GM12878 (cell line): Measurements from ENCODE around the gene KIF12. TPM values are rescaled to one million over a fixed set of nuclear protein-coding genes. Genes with fewer than 3 reads are reported as not detected.

ENCODE experiments used
- ATAC-seq: fragments of 200-7000 bp; cut with Tn5 transposase; 3 replicates; pipeline ENCODE4 v1.9.1; 2020; ENCODE audit warnings: mild to moderate bottlenecking, moderate library complexity
- BruUV-seq: library from RNA; stranded (reverse); fragments of 400-500 nt; replicated peaks from 2 replicates; lab custom pipeline; 2021; lab: Mats Ljungman, UMichigan
- CTCF ChIA-PET: fragments of 300-600 bp; sonication (Branson Sonifier 250); formaldehyde crosslinking; extraction: SDS; loops from one replicate; lab custom pipeline; 2021; ENCODE audit warnings: inconsistent platforms; lab: Yijun Ruan, JAX
- POLR2A ChIA-PET: fragments of 350-600 bp; formaldehyde crosslinking; extraction: SDS; loops from one replicate; lab custom pipeline; 2021; ENCODE audit warnings: inconsistent platforms; lab: Charles Lee
- RAD21 ChIA-PET: fragments of 300-600 bp; sonication (Branson Sonifier 250); formaldehyde crosslinking; loops from one replicate; lab custom pipeline; 2023; ENCODE audit warnings: antibody characterized with exemption; ENCODE audit not compliant: unreplicated experiment; lab: Charles Lee
- SMC1A ChIA-PET: fragments of 300-600 bp; sonication (Branson Sonifier 250); formaldehyde crosslinking; loops from one replicate; lab custom pipeline; 2023; ENCODE audit not compliant: unreplicated experiment, uncharacterized antibody; lab: Charles Lee
- DNase-seq: peaks from one replicate; pipeline ENCODE4 v3.0.0-alpha.2; 2011; ENCODE audit warnings: low read depth, low spot score
- FAIRE-seq: peaks from 3 replicates; lab custom pipeline; 2011; peaks lifted over from hg19 to GRCh38; lab: Jason Lieb, UNC
- H2AFZ ChIP-seq: 2 replicates; pipeline ENCODE4 v1.6.0; 2011; ENCODE audit warnings: low read depth, low read length, control low read depth; ENCODE audit not compliant: control insufficient read depth
- H3K27ac ChIP-seq: 2 replicates; pipeline ENCODE4 v1.5.1; 2011; ENCODE audit warnings: control low read depth; ENCODE audit not compliant: control insufficient read depth, insufficient read depth
- H3K27me3 ChIP-seq, 2 experiments: replicated peaks in 1 of 2; 2 replicates each; pipeline versions ENCODE4 v1.6.0 to v1.6.1; 2011; ENCODE audit warnings: low read length in 1 of 2; ENCODE audit not compliant: control insufficient read depth in 2 of 2, insufficient read depth in 2 of 2
- H3K36me3 ChIP-seq, 2 experiments: 2 replicates each; pipeline ENCODE4 v1.5.1; 2011; ENCODE audit warnings: low read length in 1 of 2; ENCODE audit not compliant: control insufficient read depth in 2 of 2, insufficient read depth in 2 of 2
- H3K4me1 ChIP-seq: 2 replicates; pipeline ENCODE4 v1.6.1; 2011; ENCODE audit warnings: mild to moderate bottlenecking, low read length, moderate library complexity, mixed read lengths; ENCODE audit not compliant: control insufficient read depth, insufficient read depth
- H3K4me2 ChIP-seq: 2 replicates; pipeline ENCODE4 v1.6.0; 2011; ENCODE audit warnings: control low read depth; ENCODE audit not compliant: control insufficient read depth, insufficient read depth
- H3K4me3 ChIP-seq: fragments of 200-600 bp; sonication (generic); 2 replicates; pipeline ENCODE4 v1.5.1; 2016
- H3K79me2 ChIP-seq: 2 replicates; pipeline ENCODE4 v1.6.0; 2011; ENCODE audit warnings: low read length; ENCODE audit not compliant: control insufficient read depth, insufficient read depth
- H3K9ac ChIP-seq: 2 replicates; pipeline ENCODE4 v1.8.0; 2011; ENCODE audit warnings: low read length, control low read depth, mixed read lengths; ENCODE audit not compliant: control insufficient read depth, insufficient read depth
- H3K9me3 ChIP-seq: replicated peaks from 3 replicates; pipeline ENCODE4 v1.5.1; 2011; ENCODE audit warnings: mild to moderate bottlenecking, low read length; ENCODE audit not compliant: control insufficient read depth, insufficient read depth
- H4K20me1 ChIP-seq: 2 replicates; pipeline ENCODE4 v1.6.0; 2011; ENCODE audit not compliant: control insufficient read depth, insufficient read depth
- BCL11A ChIP-seq: IDR thresholded peaks from 2 replicates; pipeline ENCODE4 v1.6.1; 2011; ENCODE audit warnings: low read depth, low read length
- CBX5 ChIP-seq: sonication (generic); IDR thresholded peaks from 2 replicates; pipeline ENCODE4 v1.6.1; 2016; ENCODE audit warnings: low read depth, moderate library complexity, mild to moderate bottlenecking, inconsistent platforms
- NFXL1 ChIP-seq: fragments of 450-650 bp; IDR thresholded peaks from 2 replicates; pipeline ENCODE4 v1.6.1; 2017; ENCODE audit warnings: antibody characterized with exemption, mild to moderate bottlenecking, borderline replicate concordance
- SP1 ChIP-seq: IDR thresholded peaks from one replicate; pipeline ENCODE4 v1.6.1; 2011; ENCODE audit warnings: low read depth, low read length
- TCF12 ChIP-seq: IDR thresholded peaks from 2 replicates; pipeline ENCODE4 v1.6.1; 2011; ENCODE audit warnings: low read depth, mild to moderate bottlenecking, low read length
- WGBS: methylation state at CpG from one replicate; pipeline ENCODE4 v1.1.6; 2016; ENCODE audit warnings: low lambda C conversion rate; ENCODE audit not compliant: insufficient replicate concordance, insufficient coverage; ENCODE audit errors: missing lambda C conversion rate; 5-methylcytosine and 5-hydroxymethylcytosine counted together
- in situ Hi-C: fragments of 300-500 bp; cut with MboI; formaldehyde crosslinking; loops from 9 replicates; pipeline ENCODE4 v1.14.3; 2018; ENCODE audit warnings: mixed read lengths
- intact Hi-C: fragments of 100-400 bp; cut with micrococcal nuclease; formaldehyde crosslinking; loops from one replicate; pipeline ENCODE4 v1.14.2; 2022; ENCODE audit not compliant: unreplicated experiment
- polyA plus RNA-seq, 11 experiments: library from polyadenylated mRNA; depleted of rRNA in 4 of 11; unstranded in 6 of 11; stranded (reverse) in 5 of 11; fragments of >200 nt; fragmentation: Nextera tagmentation in 4 of 11; fragmentation: Illumina TruSeq in 1 of 11; extraction: Ambion mirVana in 4 of 11; extraction: Trizol in 1 of 11; gene quantifications; 1 replicate in 1 of 11; 2 replicates in 10 of 11; pipeline versions ENCODE4 v1.2.1 to v1.2.3, GENCODE V29; 2011 to 2016; ENCODE audit warnings: inconsistent platforms in 2 of 11, missing spikeins in 2 of 11, low read depth in 1 of 11
- total RNA-seq, 4 experiments: library from RNA; depleted of rRNA in 3 of 4; stranded (reverse); fragments of >200 nt in 3 of 4; fragmentation: Illumina TruSeq in 1 of 4; extraction: Trizol in 1 of 4; gene quantifications; 2 replicates each; pipeline versions ENCODE4 v1.2.1 to v1.2.3, GENCODE V29; 2013 to 2021

The KIF12 gene
- total and polyA plus RNA-seq, 10 of the 15 experiments (the other 5 are each of a cell fraction or from before 2014, with no cell fraction given): not detected

GRCh38 chr9:114105236-114105635, 6.1 kb upstream of the KIF12 start:
- Histone ChIP-seq H2AFZ (no peak overlapping the region), H4K20me1 (no peaks in the 10 kb centered on the region), H3K27me3 (no peaks in the 10 kb centered on the region; a peak in 1 of 4 replicates), H3K27ac (no peak overlapping the region), H3K36me3 (no peaks in the 10 kb centered on the region), H3K4me3 (no peak overlapping the region), H3K4me1 (no peaks in the 10 kb centered on the region; the same call in 1 of the 2 replicates), H3K9me3 (no peaks in the 10 kb centered on the region), H3K9ac (no peak overlapping the region), H3K4me2 (no peak overlapping the region), H3K79me2 (no peaks in the 10 kb centered on the region)
- ChIA-PET RAD21 (no interaction called here), POLR2A (interaction anchor here (0.5 kb wide), 1 partner anchor 188 kb away, joined by 3 read pairs; no protein-coding TSS in a partner anchor), SMC1A (interaction anchor here (1.1 kb wide), 1 partner anchor 174 kb away, joined by 4 read pairs; no protein-coding TSS in a partner anchor), CTCF (interaction anchor here (0.6 to 3.9 kb wide), 2 partner anchors 11 to 78 kb away, joined by 3 to 16 read pairs; no protein-coding TSS in a partner anchor)
- FAIRE-seq (no peak), ATAC-seq (no peak), DNase-seq (no peak)
- TF ChIP-seq TCF12: no peak
- TF ChIP-seq NFXL1: no peak
- no peak for TF ChIP-seq BCL11A
- no TSS peak for BruUV-seq
- intact Hi-C loops (no loop called here), in situ Hi-C loops (no loop called here)
- 42% methylated on average over 5 of the region's 5 CpGs for WGBS

GRCh38 chr9:114102484-114102883, 3.4 kb upstream of the KIF12 start:
- DNase-seq (no peak), ATAC-seq (no peak), FAIRE-seq (no peak)
- POLR2A ChIA-PET: no interaction called here
- in situ Hi-C loops (no loop called here), intact Hi-C loops (no loop called here)
- Histone ChIP-seq H3K79me2 (no peaks in the 10 kb centered on the region), H3K27me3 (no peaks in the 10 kb centered on the region), H3K4me3 (no peak overlapping the region), H2AFZ (no peak overlapping the region), H4K20me1 (no peaks in the 10 kb centered on the region), H3K4me1 (no peaks in the 10 kb centered on the region), H3K36me3 (no peaks in the 10 kb centered on the region), H3K4me2 (no peak overlapping the region), H3K27ac (no peak overlapping the region), H3K9ac (no peak overlapping the region), H3K9me3 (no peaks in the 10 kb centered on the region)
- TF ChIP-seq CBX5: 0 out of 2 replicates have a peak, but pooled peaks have one; percentile 29
- TF ChIP-seq SP1: no peak
- RAD21 ChIA-PET: no interaction called here
- BruUV-seq: no TSS peak
- SMC1A ChIA-PET: no interaction called here
- CTCF ChIA-PET: interaction anchor here (0.8 kb wide), 1 partner anchor 19 kb away, joined by 4 read pairs; no protein-coding TSS in a partner anchor
